DOHH2 (cell line): ENCODE measurements around the gene EARS2.

Source experiments
- CTCF ChIP-seq: fragments of 200-600 bp; sonication (generic); IDR thresholded peaks from one replicate; pipeline ENCODE4 v1.5.1; 2014; ENCODE audit warnings: antibody characterized with exemption, mild to moderate bottlenecking, low read depth, low read length; ENCODE audit not compliant: poor library complexity, severe bottlenecking
- EZH2phosphoT487 ChIP-seq: fragments of 200-600 bp; sonication (generic); IDR thresholded peaks from 2 replicates; pipeline ENCODE4 v1.6.1; 2017; ENCODE audit warnings: borderline replicate concordance, mild to moderate bottlenecking, antibody characterized with exemption, low read length, moderate library complexity, mixed read lengths

DNA sequence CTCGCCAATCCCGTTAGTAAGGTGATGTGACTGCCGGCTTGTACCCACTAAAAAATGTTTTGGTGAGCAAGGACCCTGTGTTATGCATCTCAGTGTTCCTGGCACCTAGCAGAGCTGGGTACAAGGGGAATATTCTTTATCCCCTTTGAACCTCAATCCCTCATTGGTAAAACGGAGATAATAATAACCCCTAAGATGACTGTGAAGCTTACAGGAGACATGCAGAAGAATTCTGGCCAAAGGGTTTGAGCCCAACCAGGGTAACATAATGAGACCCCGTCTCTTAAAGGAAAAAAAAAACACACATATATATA lies 47.8 kb downstream of the EARS2 start:
- TF ChIP-seq CTCF = no peak
- no peak for TF ChIP-seq EZH2phosphoT487
